ENCODE data around the gene PHKB.

- TF ChIP-seq EZH2 (IDR thresholded peaks at IDR 0.05) (no peak), CTCF (IDR thresholded peaks at IDR 0.05) (no peak), EZH2phosphoT487 (IDR thresholded peaks at IDR 0.05) (no peak)
Observed at GRCh38 chr16:47492036-47492427, 30.9 kb downstream of the PHKB start.

Data from neural progenitor cell (in vitro differentiated cells).